IPS-NIHi7 (cell line): Measurements from ENCODE around the gene FTO.

ENCODE experiments used
- DNase-seq: peaks from one replicate; pipeline ENCODE4 v3.0.0; 2012; ENCODE audit warnings: mixed read lengths; ENCODE audit errors: extremely low spot score

Gene FTO

GRCh38 chr16:53895851-53896250, 191.9 kb downstream of the FTO start:
- no peak for DNase-seq

GRCh38 chr16:53896722-53897121, 192.8 kb downstream of the FTO start:
- DNase-seq: no peak

- no peak for DNase-seq
Measured at GRCh38 chr16:53898993-53899392, 195.0 kb downstream of the FTO start.

GRCh38 chr16:53899431-53899830, 195.5 kb downstream of the FTO start:
- no peak for DNase-seq

GRCh38 chr16:53900667-53901066, 196.7 kb downstream of the FTO start:
- DNase-seq: no peak

- DNase-seq: no peak
Measured at GRCh38 chr16:53901408-53901807, 197.5 kb downstream of the FTO start.

GRCh38 chr16:53904533-53904932, 200.6 kb downstream of the FTO start:
- no peak for DNase-seq

GRCh38 chr16:53905028-53905427, 201.1 kb downstream of the FTO start:
- no peak for DNase-seq

- DNase-seq: no peak
Measured at GRCh38 chr16:53908731-53909130, 204.8 kb downstream of the FTO start.

GRCh38 chr16:53910990-53911389, 207.0 kb downstream of the FTO start:
- DNase-seq: no peak

- DNase-seq: no peak
Measured at GRCh38 chr16:53911513-53911912, 207.6 kb downstream of the FTO start.

- DNase-seq: no peak
Measured at GRCh38 chr16:53912155-53912554, 208.2 kb downstream of the FTO start.

GRCh38 chr16:53913099-53913870, 209.3 kb downstream of the FTO start:
- DNase-seq: no peak

GRCh38 chr16:53913920-53914319, 210.0 kb downstream of the FTO start:
- no peak for DNase-seq

- DNase-seq: no peak
Measured at GRCh38 chr16:53914736-53915135, 210.8 kb downstream of the FTO start.

GRCh38 chr16:53915452-53916160, 211.7 kb downstream of the FTO start:
- DNase-seq: no peak

- DNase-seq: no peak
Measured at GRCh38 chr16:53920988-53921387, 217.0 kb downstream of the FTO start.

GRCh38 chr16:53922067-53922806, 218.3 kb downstream of the FTO start:
- no peak for DNase-seq

- no peak for DNase-seq
Measured at GRCh38 chr16:53922807-53923571, 219.0 kb downstream of the FTO start.

GRCh38 chr16:53924331-53925106, 220.6 kb downstream of the FTO start:
- no peak for DNase-seq

- no peak for DNase-seq
Measured at GRCh38 chr16:53925107-53925410, 221.1 kb downstream of the FTO start.
